ENCODE measurements around the gene ZBTB5.
A peak's percentile ranks its signal among the peaks of the same experiment; 100 is the strongest.
"Not testable (repeated sequence)": the region's sequence is repeated elsewhere in the genome, so short reads cannot be mapped to it uniquely, and the experiment has no call there.

Gene ZBTB5

DNA sequence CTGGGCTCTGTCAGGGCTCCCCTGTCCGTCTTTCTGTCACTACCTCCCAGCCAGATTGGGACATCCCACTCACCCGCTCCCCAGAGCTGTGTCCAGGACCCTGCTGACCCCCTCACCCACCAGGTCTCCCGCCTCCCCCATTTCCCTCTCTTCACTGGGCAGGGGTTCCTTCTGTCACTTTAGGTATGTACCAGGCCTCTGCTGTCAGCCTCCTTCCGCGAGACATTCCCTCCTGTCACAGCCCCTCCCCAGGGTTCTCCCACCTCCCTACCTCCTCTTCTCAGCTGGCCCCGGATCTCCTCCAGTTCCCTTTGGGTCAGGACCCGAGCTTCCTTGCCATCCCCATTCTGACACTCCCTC, 21.0 kb upstream of the ZBTB5 start:
- no peak for DNase-seq (ENCODE audit: low read depth)

GRCh38 chr9:37485389-37486255, 20.4 kb upstream of the ZBTB5 start, which contains the start of gene POLR1E:
Gene POLR1E, plus strand, starts transcription at chr9:37485948. Its CDS starts 100 bp downstream, at chr9:37486048.
- peak; percentile 96 for DNase-seq (ENCODE audit: low read depth)

DNA sequence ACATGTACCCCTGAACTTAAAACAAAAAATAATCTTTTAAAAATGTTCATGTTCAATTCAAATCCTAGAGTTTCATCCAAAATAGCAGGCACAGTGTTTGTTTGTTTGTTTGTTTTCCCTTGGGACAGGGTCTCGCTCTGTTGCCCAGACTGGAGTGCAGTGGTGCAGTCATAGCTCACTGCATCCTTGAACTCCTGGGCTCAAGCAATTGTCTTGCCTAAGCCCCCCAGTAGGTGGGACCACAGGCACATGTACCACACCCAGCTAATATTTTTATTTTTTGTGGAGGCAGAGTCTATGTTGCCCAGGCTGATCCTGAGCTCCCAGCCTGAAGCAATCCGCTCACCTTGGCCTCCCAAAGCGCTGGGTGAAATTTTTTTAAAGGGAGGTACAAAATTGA, 15.5 kb upstream of the ZBTB5 start:
- no peak for DNase-seq (ENCODE audit: low read depth)

DNA sequence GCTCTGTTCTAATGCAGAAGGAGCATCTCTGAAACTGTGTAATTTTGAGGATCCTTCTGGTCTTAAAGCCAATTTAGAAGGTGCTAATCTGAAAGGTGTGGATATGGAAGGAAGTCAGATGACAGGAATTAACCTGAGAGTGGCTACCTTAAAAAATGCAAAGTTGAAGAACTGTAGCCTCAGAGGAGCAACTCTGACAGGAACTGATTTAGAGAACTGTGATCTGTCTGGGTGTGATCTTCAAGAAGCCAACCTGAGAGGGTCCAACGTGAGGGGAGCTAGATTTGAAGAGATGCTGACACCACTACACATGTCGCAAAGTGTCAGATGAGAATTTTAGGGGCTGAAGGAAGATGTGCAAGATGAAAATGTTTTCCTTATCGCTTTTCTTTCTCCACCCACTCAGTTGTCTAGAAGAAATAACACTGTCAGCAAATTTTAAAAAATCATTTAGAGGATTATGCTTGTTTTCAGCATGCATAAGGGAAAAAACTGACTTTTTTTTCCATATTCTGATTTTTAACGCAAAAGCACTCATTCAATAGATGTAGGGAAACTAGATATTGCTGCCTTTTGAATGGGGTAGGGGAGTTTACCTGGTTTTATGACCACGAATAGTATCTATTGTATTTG, 12.9 kb upstream of the ZBTB5 start:
- DNase-seq (ENCODE audit: low read depth), result not testable (repeated sequence)

- DNase-seq (ENCODE audit: low read depth), result not testable (repeated sequence)
Measured at GRCh38 chr9:37477443-37477842, 12.2 kb upstream of the ZBTB5 start.

GRCh38 chr9:37476930-37477329, 11.7 kb upstream of the ZBTB5 start:
- DNase-seq (ENCODE audit: low read depth), result no peak

DNA sequence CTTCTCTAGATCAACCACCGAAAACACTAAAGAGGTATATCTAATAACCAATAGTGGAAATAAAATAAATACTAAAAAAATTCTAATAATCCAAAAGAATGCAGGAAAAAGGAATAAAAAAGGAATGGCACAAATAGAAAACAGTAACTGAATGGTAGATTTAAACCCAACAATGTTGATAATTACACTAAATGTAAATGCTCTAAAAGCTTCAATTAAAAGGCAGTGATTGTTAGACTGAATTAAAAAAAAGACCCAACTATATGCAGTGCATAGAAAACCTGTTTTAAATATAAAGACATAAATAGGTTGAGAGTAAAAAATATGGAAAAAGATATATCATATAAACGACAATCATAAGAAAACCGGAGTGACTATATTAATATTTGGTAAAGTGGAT, 9.2 kb upstream of the ZBTB5 start:
- DNase-seq (ENCODE audit: low read depth), result no peak

- not testable (repeated sequence) for DNase-seq (ENCODE audit: low read depth)
Measured at GRCh38 chr9:37473982-37474381, 8.7 kb upstream of the ZBTB5 start.

- no peak for DNase-seq (ENCODE audit: low read depth)
Measured at GRCh38 chr9:37471942-37472684, 6.9 kb upstream of the ZBTB5 start.

- no peak for DNase-seq (ENCODE audit: low read depth)
Measured at GRCh38 chr9:37468620-37469019, 3.4 kb upstream of the ZBTB5 start.

- DNase-seq (ENCODE audit: low read depth), result not testable (repeated sequence)
Measured at GRCh38 chr9:37467530-37467929, 2.3 kb upstream of the ZBTB5 start.

- DNase-seq (ENCODE audit: low read depth), result no peak
Measured at GRCh38 chr9:37466037-37466709, 923 bp upstream of the ZBTB5 start.

- no peak for DNase-seq (ENCODE audit: low read depth)
Measured at GRCh38 chr9:37464426-37465248, 613 bp downstream of the ZBTB5 start.

DNA sequence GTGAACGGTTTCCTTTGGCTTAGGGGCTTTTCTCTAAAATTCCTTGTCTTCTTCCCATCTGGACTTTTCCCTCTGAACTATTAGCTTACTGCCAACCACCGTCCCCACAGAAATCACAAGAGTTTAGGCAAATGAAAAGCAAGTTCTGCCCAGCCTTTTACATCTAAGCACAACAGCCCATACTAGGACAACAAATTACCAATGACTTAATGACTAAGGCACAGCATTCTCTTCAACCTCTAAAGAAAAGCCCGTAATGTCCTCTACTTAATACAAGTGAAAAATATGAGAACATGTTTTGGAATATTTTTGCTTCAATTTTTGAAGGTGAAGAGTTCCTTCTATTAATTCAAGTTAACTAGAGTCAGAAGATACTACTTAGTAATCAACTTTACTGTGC, 1.2 kb downstream of the ZBTB5 start:
- DNase-seq (ENCODE audit: low read depth), result no peak

- no peak for DNase-seq (ENCODE audit: low read depth)
Measured at GRCh38 chr9:37456817-37457216, 8.4 kb downstream of the ZBTB5 start.

DNA sequence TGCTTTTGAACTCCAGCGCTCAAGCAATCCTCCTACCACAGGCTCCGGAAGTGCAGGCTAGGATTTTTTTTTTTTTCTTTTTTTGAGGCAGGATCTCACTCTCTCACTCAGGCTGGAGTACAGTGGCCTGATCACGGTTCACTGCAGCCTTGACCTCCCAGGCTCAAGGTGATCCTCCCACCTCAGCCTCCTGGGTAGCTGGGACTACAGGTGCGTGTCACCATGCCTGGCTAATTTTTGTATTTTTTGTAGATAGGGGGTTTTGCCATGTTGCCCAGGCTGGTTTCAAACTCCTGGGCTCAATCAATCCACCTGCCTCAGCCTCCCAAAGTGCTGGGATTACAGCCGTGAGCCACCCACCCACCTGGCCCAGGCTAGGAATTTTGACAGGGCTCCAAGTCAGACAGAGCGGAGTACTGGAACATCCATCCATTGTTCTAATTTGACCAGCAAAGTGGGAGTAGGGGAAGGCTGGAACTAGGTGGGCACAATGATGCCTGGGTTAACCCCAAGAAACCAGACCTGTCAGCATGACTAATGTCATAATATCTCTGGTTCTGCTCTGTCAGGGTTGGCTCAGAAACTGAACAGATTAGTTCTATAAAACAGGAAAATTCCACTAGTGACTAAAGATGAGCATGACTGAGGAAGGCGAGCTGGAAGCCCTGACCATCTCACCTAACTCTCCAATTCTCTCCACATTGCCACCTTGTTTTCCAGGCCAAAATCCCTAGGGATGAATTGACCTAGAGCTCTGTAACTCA, 9.2 kb downstream of the ZBTB5 start:
- no peak for DNase-seq (ENCODE audit: low read depth)

DNA sequence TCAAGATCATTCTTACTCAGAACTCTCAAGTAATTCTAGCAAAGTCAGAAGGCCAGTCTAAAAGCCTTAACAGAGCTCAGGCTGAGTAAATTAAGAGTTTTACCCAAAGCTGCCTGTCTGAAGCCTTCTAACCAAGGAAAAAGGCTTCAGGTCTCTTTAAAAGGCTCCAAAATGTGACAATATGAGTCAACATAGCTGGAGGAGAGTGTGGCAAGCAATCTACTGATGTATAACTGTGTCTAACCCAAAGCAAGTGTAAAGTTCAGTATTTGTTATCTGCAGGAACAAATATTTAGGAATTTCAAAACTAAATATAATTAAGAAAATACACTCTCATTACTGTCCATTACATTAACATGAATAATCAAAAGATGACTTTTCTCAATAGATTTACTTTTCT, 11.0 kb downstream of the ZBTB5 start:
- DNase-seq (ENCODE audit: low read depth), result no peak

DNA sequence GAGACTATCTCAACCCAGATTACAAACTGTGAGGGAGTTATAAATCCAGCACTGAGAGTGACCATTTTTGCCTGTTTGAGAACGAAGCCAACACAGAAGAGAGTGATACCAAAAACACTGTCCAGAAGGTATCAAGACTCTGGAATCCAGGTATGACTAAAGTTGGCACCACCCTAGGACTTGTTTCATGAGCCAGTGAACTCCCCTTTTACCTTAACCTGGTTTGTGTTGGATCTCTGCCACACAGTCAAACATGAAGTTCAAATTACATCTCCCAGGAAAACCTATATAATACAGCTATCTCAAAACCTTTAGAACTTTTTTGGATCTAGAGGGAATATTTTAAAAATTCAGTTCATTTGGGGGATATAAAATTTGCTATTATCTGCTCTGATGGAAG, 11.4 kb downstream of the ZBTB5 start:
- no peak for DNase-seq (ENCODE audit: low read depth)

DNA sequence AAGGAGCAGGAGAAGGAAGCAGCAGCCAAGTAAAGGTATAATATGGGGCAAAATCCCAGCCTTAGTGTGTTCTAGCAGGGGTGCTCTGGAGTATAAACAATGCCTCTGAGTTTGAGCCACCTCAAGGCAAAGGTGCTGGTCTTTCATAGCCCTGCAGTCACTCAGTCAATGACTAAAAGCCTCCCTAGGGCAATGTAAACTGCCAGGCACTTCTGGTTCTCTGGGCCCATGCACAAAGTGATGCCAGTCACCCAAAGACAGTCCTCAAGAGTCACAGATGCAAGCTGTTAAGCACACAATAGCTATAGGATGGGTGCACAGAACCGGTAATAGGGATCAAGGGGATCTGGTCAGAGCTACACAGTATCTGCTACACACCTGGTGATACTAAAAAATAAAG, 12.6 kb downstream of the ZBTB5 start:
- DNase-seq (ENCODE audit: low read depth), result no peak

DNA sequence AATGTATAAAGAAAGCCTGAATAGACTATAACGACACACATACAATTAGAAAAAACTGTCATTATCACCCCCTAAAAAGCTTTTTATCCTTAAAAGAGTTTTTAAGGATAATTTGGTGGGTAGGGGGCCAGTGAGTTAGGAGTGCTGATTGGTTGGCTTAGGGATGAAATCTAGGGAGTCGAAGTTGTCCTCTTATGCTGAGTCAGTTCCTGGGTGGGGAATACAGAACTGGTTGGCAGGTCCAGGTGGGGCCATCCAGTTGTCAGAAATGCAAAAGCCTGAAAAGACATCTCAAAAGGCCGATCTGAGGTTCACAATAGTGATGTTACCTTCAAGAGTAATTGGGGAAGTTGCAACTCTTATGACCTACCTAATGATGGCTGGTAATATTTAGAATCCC, 13.6 kb downstream of the ZBTB5 start:
- no peak for DNase-seq (ENCODE audit: low read depth)

Data from stimulated activated CD8-positive, alpha-beta memory T cell treated with anti-CD3 and anti-CD28 coated beads, Interleukin-7, amount 100 ng/mL, for 24 hours (primary cell).